Testis (tissue), 3 donors: ENCODE data around the gene ST6GALNAC6. TPM values are rescaled to one million over a fixed set of nuclear protein-coding genes. Genes with fewer than 3 reads are reported as not detected.

Experiments used
- DNase-seq: peaks from one replicate; pipeline ENCODE4 v3.0.0-alpha.2; 2019
- H3K27ac ChIP-seq, 2 donors: fragments of 200-600 bp; sonication (generic); one replicate each; pipeline ENCODE4 v1.5.1; 2019
- H3K27me3 ChIP-seq: fragments of 200-600 bp; sonication (generic); one replicate; pipeline ENCODE4 v1.5.1; 2019
- H3K36me3 ChIP-seq: fragments of 200-600 bp; sonication (generic); one replicate; pipeline ENCODE4 v1.5.1; 2017; ENCODE audit warnings: low read depth; ENCODE audit errors: missing control alignments
- H3K4me1 ChIP-seq: fragments of 200-600 bp; sonication (generic); one replicate; pipeline ENCODE4 v1.5.1; 2019
- H3K4me3 ChIP-seq, 2 donors: fragments of 200-600 bp; sonication (generic); one replicate each; pipeline ENCODE4 v1.5.1; 2017 to 2019
- H3K9me3 ChIP-seq: fragments of 200-600 bp; sonication (generic); one replicate; pipeline ENCODE4 v1.5.1; 2017
- POLR2A ChIP-seq: fragments of 450-650 bp; IDR thresholded peaks from one replicate; pipeline ENCODE4 v1.6.1; 2017; ENCODE audit warnings: antibody characterized with exemption, mild to moderate bottlenecking, moderate library complexity
- WGBS, 2 donors: methylation state at CpG; one replicate each; pipeline ENCODE4 v1.1.5; 2018; 5-methylcytosine and 5-hydroxymethylcytosine counted together
- intact Hi-C: fragments of 100-400 bp; cut with DNase I; formaldehyde crosslinking; loops from one replicate; pipeline ENCODE4 v1.15.1; 2023; ENCODE audit warnings: low total_unique reads
- polyA plus RNA-seq: library from polyadenylated mRNA; stranded (reverse); fragments of 350-450 nt; fragmentation: Illumina TruSeq; extraction: RNeasy Lipid Tissue Mini Kit (QIAGEN cat#74804); gene quantifications from one replicate; pipeline ENCODE4 v1.2.3, GENCODE V29; 2014; ENCODE audit warnings: low read depth, low replicate concordance; ENCODE audit not compliant: insufficient read depth
- total RNA-seq, 2 donors: library from RNA; depleted of rRNA; stranded (reverse); fragments of >200 nt; gene quantifications; one replicate each; pipeline ENCODE4 v1.2.3, GENCODE V29; 2016
- TF ChIP-seq, protein P1 (sequence below), 3 experiments: fragments of 450-650 bp in 2 of 3; fragments of 200-600 bp in 1 of 3; sonication (generic) in 1 of 3; IDR thresholded peaks; one replicate each; pipeline ENCODE4 v1.5.1; 2016 to 2019; ENCODE audit warnings: antibody characterized with exemption in 3 of 3, mild to moderate bottlenecking in 2 of 3, moderate library complexity in 1 of 3

ST6GALNAC6 gene
- total and polyA plus RNA-seq, 3 donors from 2014 or later = 43.0 to 70.3 (median 46.3) TPM

DNA sequence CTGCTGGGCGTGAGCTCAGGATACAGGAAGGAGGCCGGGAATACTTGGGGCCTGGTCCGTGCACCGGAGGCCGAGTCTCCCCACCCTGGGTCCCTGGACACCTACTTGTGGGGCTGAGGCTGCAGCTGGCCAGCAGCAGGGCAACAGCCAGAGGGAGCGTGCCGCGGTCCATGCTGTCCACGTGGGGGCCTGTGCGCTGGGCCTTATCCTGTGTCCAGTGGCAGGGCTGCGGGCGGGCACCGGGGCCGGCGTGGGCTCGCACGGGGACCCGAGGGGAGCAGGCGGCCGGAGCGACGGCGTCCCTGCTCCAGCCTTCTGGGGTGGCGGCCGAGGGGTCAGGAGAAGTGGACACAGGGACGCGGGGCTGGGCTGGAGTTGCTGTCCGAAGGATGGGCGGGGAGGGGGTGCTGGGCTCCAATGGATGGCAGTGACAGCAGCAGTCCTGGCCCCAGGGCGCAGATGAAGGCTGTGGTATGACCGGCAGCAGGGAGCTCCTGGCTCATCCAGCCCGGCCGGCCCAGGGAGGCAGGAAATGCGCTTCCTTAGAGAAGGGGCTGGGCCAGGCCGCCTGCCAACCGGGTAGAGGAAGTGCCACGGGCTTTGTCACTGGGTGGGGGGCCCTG, 45.1 kb downstream of the ST6GALNAC6 start, which contains the start of gene ENG:
Gene ENG, minus strand, starts transcription at position 475 of the 623 bp plus-strand sequence. Its CDS starts 303 bp downstream, at position 172.
- Histone ChIP-seq H3K4me3 (peak within 1 kb of the TSS; percentile 72 to 83), H3K9me3 (no peaks in the 10 kb centered on the region), H3K36me3 (no peaks in the 10 kb centered on the region), H3K27ac (peak within 1 kb of the TSS; percentile 88 to 93), H3K4me1 (peaks cover 34% of the 10 kb centered on the region), H3K27me3 (no peaks in the 10 kb centered on the region)
- WGBS, 2 donors = 38 to 64% methylated on average over 21 to 33 of the region's 37 CpGs
- intact Hi-C loops = no loop called here
- TF ChIP-seq POLR2A = no peak
- TF ChIP-seq, protein P1, sequence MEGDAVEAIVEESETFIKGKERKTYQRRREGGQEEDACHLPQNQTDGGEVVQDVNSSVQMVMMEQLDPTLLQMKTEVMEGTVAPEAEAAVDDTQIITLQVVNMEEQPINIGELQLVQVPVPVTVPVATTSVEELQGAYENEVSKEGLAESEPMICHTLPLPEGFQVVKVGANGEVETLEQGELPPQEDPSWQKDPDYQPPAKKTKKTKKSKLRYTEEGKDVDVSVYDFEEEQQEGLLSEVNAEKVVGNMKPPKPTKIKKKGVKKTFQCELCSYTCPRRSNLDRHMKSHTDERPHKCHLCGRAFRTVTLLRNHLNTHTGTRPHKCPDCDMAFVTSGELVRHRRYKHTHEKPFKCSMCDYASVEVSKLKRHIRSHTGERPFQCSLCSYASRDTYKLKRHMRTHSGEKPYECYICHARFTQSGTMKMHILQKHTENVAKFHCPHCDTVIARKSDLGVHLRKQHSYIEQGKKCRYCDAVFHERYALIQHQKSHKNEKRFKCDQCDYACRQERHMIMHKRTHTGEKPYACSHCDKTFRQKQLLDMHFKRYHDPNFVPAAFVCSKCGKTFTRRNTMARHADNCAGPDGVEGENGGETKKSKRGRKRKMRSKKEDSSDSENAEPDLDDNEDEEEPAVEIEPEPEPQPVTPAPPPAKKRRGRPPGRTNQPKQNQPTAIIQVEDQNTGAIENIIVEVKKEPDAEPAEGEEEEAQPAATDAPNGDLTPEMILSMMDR (IDR thresholded peaks at IDR 0.05) = no peak
- peak; percentile 79 for DNase-seq

DNA sequence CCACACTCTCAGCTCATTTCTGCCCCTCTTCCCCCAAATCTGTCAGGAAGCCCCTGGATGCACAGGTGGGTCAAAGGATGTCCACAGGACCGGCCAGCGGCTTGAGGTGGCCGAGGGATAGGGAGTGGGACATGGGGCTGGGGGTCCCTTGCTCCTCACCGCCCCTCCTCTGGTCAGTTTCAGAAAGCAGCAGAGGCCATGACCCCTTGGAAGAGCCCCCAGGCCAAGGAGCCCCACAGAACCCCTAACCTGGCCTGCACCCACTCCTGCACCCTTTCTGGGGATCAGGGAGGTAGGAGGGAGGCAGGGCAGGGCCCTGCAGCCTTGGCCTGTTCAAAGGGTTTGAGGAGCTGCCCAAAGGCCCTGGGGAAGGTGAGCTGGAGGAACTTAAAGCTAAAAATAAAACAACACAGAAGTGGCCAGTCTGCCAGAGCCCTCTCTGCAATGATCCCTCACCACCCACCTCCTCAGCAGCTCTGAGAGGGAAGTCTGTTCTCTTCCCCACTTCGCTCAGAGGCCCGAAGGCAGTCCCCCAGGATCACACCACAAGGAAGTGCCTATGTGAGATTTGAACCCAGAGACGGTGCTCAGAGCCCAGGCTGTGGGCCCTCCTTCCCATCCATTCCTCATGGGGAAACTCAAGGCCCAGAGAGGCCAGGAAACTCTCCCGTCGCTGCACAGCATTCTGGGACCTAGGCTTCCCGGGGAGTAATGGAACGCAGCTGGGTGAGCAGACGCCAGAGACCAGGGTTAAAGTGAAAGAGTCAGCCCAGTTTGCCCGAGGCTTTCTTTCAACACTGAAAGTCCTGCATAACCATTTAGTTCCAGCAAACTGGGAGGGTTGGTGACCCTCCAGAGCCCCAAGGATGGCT, 45.9 kb downstream of the ST6GALNAC6 start:
- Histone ChIP-seq H3K36me3 (no peaks in the 10 kb centered on the region), H3K27me3 (no peaks in the 10 kb centered on the region), H3K4me1 (peaks cover 26% of the 10 kb centered on the region), H3K27ac (peak overlapping the region; percentile 88 to 93), H3K4me3 (peak overlapping the region; percentile 72 to 83), H3K9me3 (no peaks in the 10 kb centered on the region)
- WGBS, 2 donors = 30 to 64% methylated on average over 10 to 13 of the region's 13 CpGs
- no peak for DNase-seq
- TF ChIP-seq, protein P1 (IDR thresholded peaks at IDR 0.05) = no peak
- TF ChIP-seq POLR2A = no peak
- intact Hi-C loops = no loop called here

- DNase-seq = no peak
- H3K27ac ChIP-seq = peak overlapping the region; percentile 88 to 93
- H3K4me1 ChIP-seq = peaks cover 19% of the 10 kb centered on the region
- peak overlapping the region; percentile 72 to 83 for H3K4me3 ChIP-seq
- no peak for TF ChIP-seq POLR2A
- TF ChIP-seq, protein P1 (IDR thresholded peaks at IDR 0.05) = no peak
- H3K36me3 ChIP-seq = no peaks in the 10 kb centered on the region
- H3K9me3 ChIP-seq = no peaks in the 10 kb centered on the region
- 50 to 53% methylated on average over 9 of the region's 9 CpGs for WGBS, 2 donors
- intact Hi-C loops = no loop called here
- no peaks in the 10 kb centered on the region for H3K27me3 ChIP-seq
Measured at GRCh38 chr9:127852829-127853228, 46.6 kb downstream of the ST6GALNAC6 start.

- H3K4me1 ChIP-seq = peaks cover 6% of the 10 kb centered on the region
- H3K36me3 ChIP-seq = no peaks in the 10 kb centered on the region
- no peak for DNase-seq
- intact Hi-C loops = no loop called here
- peak overlapping the region; percentile 72 to 83 for H3K4me3 ChIP-seq
- WGBS, 2 donors = 68 to 71% methylated on average over 14 to 17 of the region's 17 CpGs
- H3K9me3 ChIP-seq = no peaks in the 10 kb centered on the region
- TF ChIP-seq POLR2A = no peak
- TF ChIP-seq, protein P1 (IDR thresholded peaks at IDR 0.05) = no peak
- H3K27me3 ChIP-seq = no peaks in the 10 kb centered on the region
- peak overlapping the region; percentile 88 to 93 for H3K27ac ChIP-seq
Measured at GRCh38 chr9:127850286-127850830, 49.0 kb downstream of the ST6GALNAC6 start.
